MM.1S (cell line): ENCODE measurements around the gene SNX30.

Source experiments
- EZH2 ChIP-seq: fragments of 300-600 bp; sonication (generic); optimal IDR thresholded peaks from 2 replicates; pipeline ENCODE3; 2017; ENCODE audit warnings: low read depth, mild to moderate bottlenecking, antibody characterized with exemption, low read length, mixed read lengths
- EZH2phosphoT487 ChIP-seq: fragments of 300-600 bp; sonication (generic); IDR thresholded peaks from 2 replicates; pipeline ENCODE4 v1.6.1; 2018; ENCODE audit warnings: antibody characterized with exemption, low read length
- TF ChIP-seq, protein P1 (sequence below): fragments of 300-600 bp; sonication (generic); IDR thresholded peaks from 2 replicates; pipeline ENCODE4 v1.5.1; 2016; ENCODE audit warnings: antibody characterized with exemption, low read length, mixed read lengths

GRCh38 chr9:112898872-112899311 is 148.3 kb downstream of the SNX30 start:
- no peak for TF ChIP-seq EZH2phosphoT487
- TF ChIP-seq, protein P1, sequence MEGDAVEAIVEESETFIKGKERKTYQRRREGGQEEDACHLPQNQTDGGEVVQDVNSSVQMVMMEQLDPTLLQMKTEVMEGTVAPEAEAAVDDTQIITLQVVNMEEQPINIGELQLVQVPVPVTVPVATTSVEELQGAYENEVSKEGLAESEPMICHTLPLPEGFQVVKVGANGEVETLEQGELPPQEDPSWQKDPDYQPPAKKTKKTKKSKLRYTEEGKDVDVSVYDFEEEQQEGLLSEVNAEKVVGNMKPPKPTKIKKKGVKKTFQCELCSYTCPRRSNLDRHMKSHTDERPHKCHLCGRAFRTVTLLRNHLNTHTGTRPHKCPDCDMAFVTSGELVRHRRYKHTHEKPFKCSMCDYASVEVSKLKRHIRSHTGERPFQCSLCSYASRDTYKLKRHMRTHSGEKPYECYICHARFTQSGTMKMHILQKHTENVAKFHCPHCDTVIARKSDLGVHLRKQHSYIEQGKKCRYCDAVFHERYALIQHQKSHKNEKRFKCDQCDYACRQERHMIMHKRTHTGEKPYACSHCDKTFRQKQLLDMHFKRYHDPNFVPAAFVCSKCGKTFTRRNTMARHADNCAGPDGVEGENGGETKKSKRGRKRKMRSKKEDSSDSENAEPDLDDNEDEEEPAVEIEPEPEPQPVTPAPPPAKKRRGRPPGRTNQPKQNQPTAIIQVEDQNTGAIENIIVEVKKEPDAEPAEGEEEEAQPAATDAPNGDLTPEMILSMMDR = no peak
- TF ChIP-seq EZH2 = no peak
